ENCODE data around the gene NRXN2.

NRXN2 gene

GRCh38 chr11:64665411-64665821 is 57.6 kb downstream of the NRXN2 start:
- TF ChIP-seq, protein P1, sequence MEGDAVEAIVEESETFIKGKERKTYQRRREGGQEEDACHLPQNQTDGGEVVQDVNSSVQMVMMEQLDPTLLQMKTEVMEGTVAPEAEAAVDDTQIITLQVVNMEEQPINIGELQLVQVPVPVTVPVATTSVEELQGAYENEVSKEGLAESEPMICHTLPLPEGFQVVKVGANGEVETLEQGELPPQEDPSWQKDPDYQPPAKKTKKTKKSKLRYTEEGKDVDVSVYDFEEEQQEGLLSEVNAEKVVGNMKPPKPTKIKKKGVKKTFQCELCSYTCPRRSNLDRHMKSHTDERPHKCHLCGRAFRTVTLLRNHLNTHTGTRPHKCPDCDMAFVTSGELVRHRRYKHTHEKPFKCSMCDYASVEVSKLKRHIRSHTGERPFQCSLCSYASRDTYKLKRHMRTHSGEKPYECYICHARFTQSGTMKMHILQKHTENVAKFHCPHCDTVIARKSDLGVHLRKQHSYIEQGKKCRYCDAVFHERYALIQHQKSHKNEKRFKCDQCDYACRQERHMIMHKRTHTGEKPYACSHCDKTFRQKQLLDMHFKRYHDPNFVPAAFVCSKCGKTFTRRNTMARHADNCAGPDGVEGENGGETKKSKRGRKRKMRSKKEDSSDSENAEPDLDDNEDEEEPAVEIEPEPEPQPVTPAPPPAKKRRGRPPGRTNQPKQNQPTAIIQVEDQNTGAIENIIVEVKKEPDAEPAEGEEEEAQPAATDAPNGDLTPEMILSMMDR (IDR thresholded peaks at IDR 0.05), result no peak

- TF ChIP-seq, protein P1 (IDR thresholded peaks at IDR 0.05), result no peak
These were observed 59.3 kb downstream of the NRXN2 start for GRCh38 chr11:64663656-64664055.

DNA sequence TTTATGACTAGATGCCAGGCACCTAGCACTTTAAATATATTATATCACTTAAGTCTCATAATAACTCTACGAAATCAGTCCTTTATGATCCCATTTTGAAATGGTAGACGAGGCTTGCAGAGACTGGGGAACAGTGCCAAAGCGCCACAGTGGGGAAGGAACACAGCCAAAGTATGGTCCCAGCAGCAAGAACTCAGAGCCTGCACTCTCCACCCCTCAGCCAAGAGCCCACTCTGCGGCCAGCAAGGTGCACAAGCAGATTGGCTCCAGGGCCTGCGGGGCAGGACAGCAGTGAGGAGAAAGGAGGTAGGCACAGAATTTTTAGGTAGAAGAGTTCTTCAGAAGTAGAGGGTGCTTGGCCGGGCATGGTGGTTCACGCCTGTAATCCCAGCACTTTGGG is 61.4 kb downstream of the NRXN2 start:
- TF ChIP-seq, protein P1 (IDR thresholded peaks at IDR 0.05), result no peak

GRCh38 chr11:64661146-64661545 is 61.9 kb downstream of the NRXN2 start:
- TF ChIP-seq, protein P1 (IDR thresholded peaks at IDR 0.05), result no peak

DNA sequence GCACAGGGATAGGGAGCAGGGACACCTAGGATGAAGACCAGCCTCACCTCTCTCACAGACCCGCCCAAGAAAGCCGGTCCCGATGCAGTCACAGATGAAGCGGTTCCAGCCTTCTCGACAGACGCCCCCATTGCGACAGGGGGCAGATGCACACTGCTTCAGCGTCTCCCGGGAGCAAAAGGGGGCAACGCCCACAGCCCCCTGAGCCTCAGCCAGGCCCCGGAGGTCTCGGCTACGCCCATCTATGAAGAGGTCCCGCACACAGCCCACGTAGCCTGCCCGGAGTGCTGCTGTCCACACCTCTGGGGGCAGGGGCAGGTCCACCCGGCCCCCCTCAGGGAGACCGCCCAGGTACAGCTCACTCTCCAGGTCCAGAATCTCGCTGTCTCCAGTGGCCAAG is 62.3 kb downstream of the NRXN2 start:
- TF ChIP-seq, protein P1 (IDR thresholded peaks at IDR 0.05), result no peak

GRCh38 chr11:64660205-64660604 is 62.8 kb downstream of the NRXN2 start:
- TF ChIP-seq, protein P1 (IDR thresholded peaks at IDR 0.05), result no peak

GRCh38 chr11:64659417-64660144 is 63.4 kb downstream of the NRXN2 start:
- TF ChIP-seq, protein P1 (IDR thresholded peaks at IDR 0.05), result no peak

GRCh38 chr11:64658265-64658664 is 64.7 kb downstream of the NRXN2 start:
- TF ChIP-seq, protein P1 (IDR thresholded peaks at IDR 0.05), result no peak
